GM10266 (cell line): Measurements from ENCODE around the gene TPD52L1.

Experiments used
- DNase-seq: peaks from one replicate; pipeline ENCODE4 v3.0.0; 2012; ENCODE audit errors: extremely low spot score
- CTCF ChIP-seq: IDR thresholded peaks from 2 replicates; pipeline ENCODE4 v1.5.1; 2012; ENCODE audit warnings: mild to moderate bottlenecking, low read depth; ENCODE audit not compliant: control insufficient read depth, insufficient read depth; ENCODE audit errors: missing control alignments

Gene TPD52L1

GRCh38 chr6:125252891-125253290, 99.3 kb downstream of the TPD52L1 start:
- TF ChIP-seq CTCF, result no peak
- DNase-seq, result no peak

- DNase-seq, result no peak
- TF ChIP-seq CTCF, result no peak
Observed at GRCh38 chr6:125253881-125254280, 100.3 kb downstream of the TPD52L1 start.

DNA sequence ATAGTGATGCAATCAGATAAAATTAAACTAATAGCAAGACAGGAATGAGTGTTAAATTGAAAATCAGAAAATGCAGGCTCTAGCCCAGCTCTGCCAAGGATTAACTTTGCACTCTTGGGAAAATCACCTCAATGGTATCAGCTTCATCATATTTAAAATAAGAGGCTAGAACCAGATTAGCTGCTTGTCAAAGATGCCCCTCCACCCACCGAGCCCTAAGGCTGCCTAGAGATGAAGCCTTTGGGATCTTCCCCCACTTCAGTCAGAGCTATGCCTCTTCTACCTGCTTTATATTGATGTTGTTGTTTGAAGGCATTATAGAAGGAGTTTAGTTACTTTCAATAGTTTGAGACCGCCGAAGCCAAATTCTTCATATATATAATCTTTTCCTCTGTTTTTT, 100.7 kb downstream of the TPD52L1 start:
- DNase-seq, result no peak

GRCh38 chr6:125255201-125255600, 101.6 kb downstream of the TPD52L1 start:
- no peak for TF ChIP-seq CTCF
- no peak for DNase-seq

More for the DNA sequence above, 100.7 kb downstream of the TPD52L1 start:
- TF ChIP-seq CTCF, result no peak

DNA sequence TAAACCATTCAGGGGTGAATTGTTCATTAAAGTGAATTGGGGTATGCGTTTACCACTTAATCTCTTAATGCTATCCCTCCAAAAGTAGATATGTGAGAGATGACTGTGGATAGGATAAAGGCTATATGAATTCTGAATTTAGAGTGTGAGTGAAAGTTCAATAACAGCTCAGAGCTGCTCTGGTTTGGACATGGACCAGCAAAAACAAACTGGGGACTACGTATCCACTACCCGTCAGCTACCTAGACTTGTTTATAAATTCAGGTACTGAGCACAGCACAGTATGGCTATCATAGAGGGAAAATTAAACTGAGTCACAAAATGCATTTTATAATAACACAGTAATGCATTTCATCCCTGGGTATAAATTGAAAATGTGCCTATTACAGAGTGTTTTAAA, 103.8 kb downstream of the TPD52L1 start:
- DNase-seq, result no peak
- no peak for TF ChIP-seq CTCF

- TF ChIP-seq CTCF, result no peak
- DNase-seq, result no peak
Observed at GRCh38 chr6:125258651-125259353, 105.2 kb downstream of the TPD52L1 start.

DNA sequence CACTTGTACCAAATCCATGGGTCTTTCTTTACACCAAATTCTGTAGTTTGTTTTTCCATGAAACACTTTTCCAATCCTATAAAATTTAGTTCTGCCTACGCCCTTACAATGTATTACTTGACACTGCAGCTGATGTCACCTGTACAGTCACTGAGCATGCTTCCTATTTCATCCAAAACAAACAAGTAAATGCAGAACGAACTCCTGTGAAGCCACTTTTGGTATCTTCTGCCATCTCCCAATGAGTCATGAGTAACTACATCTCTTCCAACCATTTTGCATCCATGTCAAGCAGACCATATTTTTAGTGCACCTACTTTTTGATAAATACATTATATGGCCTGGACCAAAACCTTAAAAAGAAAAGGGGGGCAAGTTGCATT, 105.8 kb downstream of the TPD52L1 start:
- DNase-seq, result no peak
- TF ChIP-seq CTCF, result no peak
